MCF 10A (cell line): ENCODE results near the gene HAUS1. TPM values are rescaled to one million over a fixed set of nuclear protein-coding genes. Genes with fewer than 3 reads are reported as not detected.
"Not testable (repeated sequence)": the region's sequence is repeated elsewhere in the genome, so short reads cannot be mapped to it uniquely, and the experiment has no call there.

Experiments used
- BruUV-seq: library from RNA; stranded (reverse); fragments of 400-500 nt; replicated peaks from 2 replicates; lab custom pipeline; 2021; lab: Mats Ljungman, UMichigan
- CTCF ChIA-PET: fragments of 300-600 bp; sonication (Branson Sonifier 250); formaldehyde crosslinking; extraction: SDS; loops from one replicate; lab custom pipeline; 2021; ENCODE audit warnings: antibody characterized with exemption, inconsistent platforms; lab: Yijun Ruan, JAX
- POLR2A ChIA-PET: fragments of 300-600, 350-650 bp; sonication (Branson Sonifier 250); formaldehyde crosslinking; extraction: SDS; loops from one replicate; lab custom pipeline; 2020; ENCODE audit warnings: antibody characterized with exemption, inconsistent platforms; lab: Yijun Ruan, JAX
- DNase-seq: peaks from one replicate; pipeline ENCODE4 v3.0.0-alpha.2; 2018; ENCODE audit not compliant: unreplicated experiment
- H3K27ac Mint-ChIP-seq: one replicate; pipeline ENCODE4 v1.8.0; 2022; ENCODE audit warnings: mild to moderate bottlenecking, low read depth, mixed read lengths; ENCODE audit not compliant: unreplicated experiment
- H3K27me3 Mint-ChIP-seq: one replicate; pipeline ENCODE4 v1.8.0; 2022; ENCODE audit warnings: mixed read lengths; ENCODE audit not compliant: insufficient read depth, unreplicated experiment
- H3K36me3 Mint-ChIP-seq: one replicate; pipeline ENCODE4 v1.8.0; 2022; ENCODE audit warnings: mild to moderate bottlenecking, moderate library complexity, mixed read lengths; ENCODE audit not compliant: insufficient read depth, unreplicated experiment
- H3K4me1 Mint-ChIP-seq: one replicate; pipeline ENCODE4 v1.8.0; 2022; ENCODE audit warnings: mixed read lengths; ENCODE audit not compliant: insufficient read depth, unreplicated experiment
- H3K4me3 Mint-ChIP-seq: one replicate; pipeline ENCODE4 v1.8.0; 2022; ENCODE audit warnings: mild to moderate bottlenecking, moderate library complexity, mixed read lengths; ENCODE audit not compliant: unreplicated experiment
- H3K9me3 Mint-ChIP-seq: one replicate; pipeline ENCODE4 v1.8.0; 2022; ENCODE audit warnings: mixed read lengths; ENCODE audit not compliant: unreplicated experiment
- intact Hi-C: fragments of 100-400 bp; cut with micrococcal nuclease; formaldehyde crosslinking; loops from 2 replicates; pipeline ENCODE4 v1.14.1; 2022
- total RNA-seq: library from RNA; stranded (reverse); gene quantifications from 2 replicates; pipeline ENCODE4 v1.2.3, GENCODE V29; 2022
- TF ChIP-seq, protein P1 (sequence below): fragments of 200-600 bp; IDR thresholded peaks from one replicate; pipeline ENCODE4 v1.8.0; 2022; ENCODE audit warnings: antibody characterized with exemption, mild to moderate bottlenecking; ENCODE audit not compliant: unreplicated experiment

HAUS1 gene
- total RNA-seq, 1 experiment from 2014 or later, result 21.6 TPM

DNA sequence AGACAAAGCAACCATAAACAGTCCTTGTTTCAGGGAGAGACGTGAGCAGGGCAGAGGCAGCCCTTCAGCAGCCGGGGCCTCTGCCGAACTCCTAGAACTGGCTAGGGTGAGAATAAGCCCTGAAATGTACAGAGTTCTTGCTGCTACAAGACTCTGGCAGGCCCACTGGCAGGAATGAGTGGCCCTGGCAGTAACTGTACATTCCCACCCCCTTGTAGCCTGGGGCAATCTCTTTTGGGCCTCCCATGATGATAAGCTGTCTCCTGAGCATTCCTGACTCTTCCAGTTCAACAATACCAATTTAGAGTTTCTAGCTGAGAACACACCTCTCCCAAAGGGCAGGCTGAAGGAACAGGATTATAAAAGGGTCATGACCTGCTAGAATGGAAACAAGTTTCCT is 54.3 kb downstream of the HAUS1 start:
- no TSS peak for BruUV-seq
- POLR2A ChIA-PET, result interaction anchor here (1.1 to 1.5 kb wide), 2 partner anchors 15 to 55 kb away, joined by 3 to 12 read pairs; partner anchors contain the start of gene HAUS1
- intact Hi-C loops, result no loop called here
- TF ChIP-seq, protein P1, sequence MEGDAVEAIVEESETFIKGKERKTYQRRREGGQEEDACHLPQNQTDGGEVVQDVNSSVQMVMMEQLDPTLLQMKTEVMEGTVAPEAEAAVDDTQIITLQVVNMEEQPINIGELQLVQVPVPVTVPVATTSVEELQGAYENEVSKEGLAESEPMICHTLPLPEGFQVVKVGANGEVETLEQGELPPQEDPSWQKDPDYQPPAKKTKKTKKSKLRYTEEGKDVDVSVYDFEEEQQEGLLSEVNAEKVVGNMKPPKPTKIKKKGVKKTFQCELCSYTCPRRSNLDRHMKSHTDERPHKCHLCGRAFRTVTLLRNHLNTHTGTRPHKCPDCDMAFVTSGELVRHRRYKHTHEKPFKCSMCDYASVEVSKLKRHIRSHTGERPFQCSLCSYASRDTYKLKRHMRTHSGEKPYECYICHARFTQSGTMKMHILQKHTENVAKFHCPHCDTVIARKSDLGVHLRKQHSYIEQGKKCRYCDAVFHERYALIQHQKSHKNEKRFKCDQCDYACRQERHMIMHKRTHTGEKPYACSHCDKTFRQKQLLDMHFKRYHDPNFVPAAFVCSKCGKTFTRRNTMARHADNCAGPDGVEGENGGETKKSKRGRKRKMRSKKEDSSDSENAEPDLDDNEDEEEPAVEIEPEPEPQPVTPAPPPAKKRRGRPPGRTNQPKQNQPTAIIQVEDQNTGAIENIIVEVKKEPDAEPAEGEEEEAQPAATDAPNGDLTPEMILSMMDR, result no peak
- no peaks in the 10 kb centered on the region for H3K9me3 Mint-ChIP-seq
- no peaks in the 10 kb centered on the region for H3K27me3 Mint-ChIP-seq
- peaks cover 15% of the 10 kb centered on the region for H3K4me1 Mint-ChIP-seq
- H3K27ac Mint-ChIP-seq, result no peak overlapping the region
- peak; percentile 61 for DNase-seq
- H3K4me3 Mint-ChIP-seq, result no peak overlapping the region
- CTCF ChIA-PET, result interaction anchor here (1.0 to 4.5 kb wide), 6 partner anchors 10 to 500 kb away, joined by 3 to 55 read pairs (median 10); a partner anchor contains a TSS
- H3K36me3 Mint-ChIP-seq, result peaks cover 2% of the 10 kb centered on the region

DNA sequence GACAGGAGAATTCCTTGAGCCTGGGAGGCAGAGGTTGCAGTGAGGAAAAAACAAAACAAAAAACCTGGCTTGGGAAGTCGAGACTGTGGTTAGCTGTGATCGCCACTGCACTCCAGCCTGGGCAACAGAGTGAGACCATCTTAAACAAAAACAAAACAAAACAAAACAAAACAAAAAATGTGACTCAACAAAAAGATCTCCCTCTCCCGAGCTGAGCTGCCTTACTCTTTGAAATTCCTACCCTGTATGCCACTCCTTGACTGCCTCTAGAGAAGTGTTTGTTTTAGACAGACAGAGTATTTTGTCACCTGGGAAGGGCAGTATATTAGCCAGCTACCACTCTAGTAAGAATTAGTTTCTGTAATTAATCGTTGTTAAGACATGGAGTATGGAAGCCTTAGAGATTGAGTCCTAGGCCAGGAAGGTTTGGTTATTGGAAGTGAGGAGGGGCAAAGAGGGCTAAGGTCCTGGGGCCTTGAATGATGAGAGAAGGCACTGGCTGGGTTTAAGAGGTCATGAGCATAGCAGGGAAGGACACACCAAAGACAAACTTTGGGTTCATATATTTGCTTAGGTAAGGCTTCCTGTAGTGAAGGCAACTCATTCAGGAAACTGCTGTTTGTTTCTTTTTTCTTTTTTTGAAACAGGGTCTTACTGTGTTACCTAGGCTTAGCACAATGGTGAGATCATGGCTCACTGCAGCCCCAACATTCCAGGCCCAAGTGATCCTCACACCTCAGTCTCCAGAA is 56.0 kb downstream of the HAUS1 start:
- no peak for DNase-seq
- intact Hi-C loops, result no loop called here
- TF ChIP-seq, protein P1, result no peak
- BruUV-seq, result no TSS peak
- ChIA-PET POLR2A (interaction anchor here (1.5 kb wide), 1 partner anchor 13 kb away, joined by 12 read pairs; a partner anchor contains a TSS), CTCF (interaction anchor here (0.6 to 4.5 kb wide), 6 partner anchors 9 to 1700 kb away, joined by 3 to 55 read pairs (median 4); a partner anchor contains a TSS)
- no peak overlapping the region for H3K4me3 Mint-ChIP-seq
- H3K27me3 Mint-ChIP-seq, result no peaks in the 10 kb centered on the region
- no peaks in the 10 kb centered on the region for H3K9me3 Mint-ChIP-seq
- H3K36me3 Mint-ChIP-seq, result no peaks in the 10 kb centered on the region
- peaks cover 11% of the 10 kb centered on the region for H3K4me1 Mint-ChIP-seq
- H3K27ac Mint-ChIP-seq, result no peak overlapping the region

DNA sequence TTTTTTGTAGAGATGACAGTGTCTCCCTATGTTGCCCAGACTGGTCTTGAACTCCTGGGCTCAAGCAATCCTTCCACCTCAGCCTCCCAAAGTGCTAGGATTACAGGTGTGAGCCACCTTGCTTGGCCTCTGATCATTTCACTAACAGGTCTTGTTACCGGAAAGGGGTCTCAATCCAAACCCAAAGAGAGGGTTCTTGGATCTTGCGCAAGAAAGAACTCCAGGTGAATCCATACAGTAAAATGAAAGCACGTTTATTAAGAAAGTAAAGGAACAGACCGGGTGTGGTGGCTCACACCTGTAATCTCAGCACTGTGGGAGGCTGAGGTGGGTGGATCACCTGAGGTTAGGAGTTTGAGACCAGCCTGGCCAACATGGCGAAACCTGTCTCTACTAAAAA is 56.7 kb downstream of the HAUS1 start:
- not testable (repeated sequence) for H3K4me3 Mint-ChIP-seq
- CTCF ChIA-PET, result interaction anchor here (1.0 to 4.5 kb wide), 4 partner anchors 8 to 497 kb away, joined by 3 to 55 read pairs (median 6); a partner anchor contains a TSS

DNA sequence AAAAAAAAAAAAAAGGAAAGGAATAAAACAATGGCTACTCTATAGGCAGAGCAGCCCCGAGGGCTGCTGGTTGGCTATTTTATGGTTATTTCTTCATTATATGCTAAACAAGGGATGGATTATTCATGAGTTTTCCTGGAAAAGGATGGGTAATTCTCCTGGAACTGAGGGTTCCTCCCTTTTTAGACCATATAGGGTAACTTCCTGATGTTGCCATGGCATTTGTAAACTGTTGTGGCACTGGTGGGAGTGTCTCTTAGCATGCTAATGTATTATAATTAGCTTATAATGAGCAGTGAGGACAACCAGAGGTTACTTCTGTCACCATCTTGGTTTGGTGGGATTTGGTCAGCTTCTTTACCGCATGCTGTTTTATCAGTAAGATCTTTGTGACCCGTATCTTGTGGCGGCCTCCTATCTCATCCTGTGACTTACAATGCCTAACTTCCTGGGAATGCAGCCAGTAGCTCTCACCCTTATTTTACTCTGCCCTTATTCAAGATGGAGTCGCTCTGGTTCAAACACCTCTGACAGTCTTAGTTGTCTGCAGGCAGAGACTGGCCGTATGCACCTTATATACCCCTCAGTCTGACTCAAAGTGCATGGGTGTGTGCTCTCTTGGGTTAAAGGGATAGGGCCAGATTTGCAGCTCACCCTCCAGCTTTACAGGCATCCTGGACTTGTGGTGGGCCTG is 57.7 kb downstream of the HAUS1 start:
- POLR2A ChIA-PET, result no interaction called here
- no peak overlapping the region for H3K4me3 Mint-ChIP-seq
- TF ChIP-seq, protein P1, result no peak

More for the DNA sequence above, 56.7 kb downstream of the HAUS1 start:
- POLR2A ChIA-PET, H3K27ac Mint-ChIP-seq, H3K36me3 Mint-ChIP-seq, DNase-seq, H3K4me1 Mint-ChIP-seq, H3K27me3 Mint-ChIP-seq, H3K9me3 Mint-ChIP-seq, BruUV-seq, intact Hi-C loops: not testable (repeated sequence)

More for the DNA sequence above, 57.7 kb downstream of the HAUS1 start:
- BruUV-seq, result no TSS peak
- Mint-ChIP-seq H3K9me3 (no peaks in the 10 kb centered on the region), H3K27ac (no peak overlapping the region), H3K27me3 (no peaks in the 10 kb centered on the region), H3K36me3 (no peaks in the 10 kb centered on the region), H3K4me1 (no peaks in the 10 kb centered on the region)
- CTCF ChIA-PET, result interaction anchor here (0.5 to 4.3 kb wide), 6 partner anchors 11 to 496 kb away, joined by 3 to 38 read pairs (median 6); a partner anchor contains a TSS
- no peak for DNase-seq
- intact Hi-C loops, result no loop called here
